Calu3 (cell line): Measurements from ENCODE around the gene RAB40C. TPM values are rescaled to one million over a fixed set of nuclear protein-coding genes. Genes with fewer than 3 reads are reported as not detected.
A peak's percentile ranks its signal among the peaks of the same experiment; 100 is the strongest.

Experiments
- BruUV-seq: library from RNA; stranded (reverse); fragments of 400-500 nt; replicated peaks from 2 replicates; lab custom pipeline; 2021; lab: Mats Ljungman, UMichigan
- CTCF ChIA-PET: fragments of 300-600 bp; sonication (Branson Sonifier 250); formaldehyde crosslinking; loops from one replicate; lab custom pipeline; 2022; ENCODE audit warnings: antibody characterized with exemption; lab: Charles Lee
- DNase-seq: peaks from one replicate; pipeline ENCODE4 v3.0.0; 2022
- H3K27ac Mint-ChIP-seq: one replicate; pipeline ENCODE4 v1.8.0; 2022; ENCODE audit warnings: mixed read lengths; ENCODE audit not compliant: unreplicated experiment
- H3K27me3 Mint-ChIP-seq: one replicate; pipeline ENCODE4 v1.8.0; 2022; ENCODE audit warnings: mixed read lengths; ENCODE audit not compliant: unreplicated experiment
- H3K36me3 Mint-ChIP-seq: one replicate; pipeline ENCODE4 v1.8.0; 2022; ENCODE audit warnings: mild to moderate bottlenecking, moderate library complexity, mixed read lengths; ENCODE audit not compliant: insufficient read depth, unreplicated experiment
- H3K4me1 Mint-ChIP-seq: one replicate; pipeline ENCODE4 v1.8.0; 2022; ENCODE audit warnings: mild to moderate bottlenecking, low read depth, mixed read lengths; ENCODE audit not compliant: unreplicated experiment
- H3K4me3 Mint-ChIP-seq: one replicate; pipeline ENCODE4 v1.8.0; 2022; ENCODE audit warnings: mild to moderate bottlenecking, low read depth, moderate library complexity, mixed read lengths; ENCODE audit not compliant: unreplicated experiment
- H3K9me3 Mint-ChIP-seq: one replicate; pipeline ENCODE4 v1.8.0; 2022; ENCODE audit warnings: low read depth, mixed read lengths; ENCODE audit not compliant: unreplicated experiment
- intact Hi-C: fragments of 100-400 bp; cut with micrococcal nuclease; formaldehyde crosslinking; loops from one replicate; pipeline ENCODE4 v1.10.0; 2022; ENCODE audit not compliant: unreplicated experiment
- total RNA-seq: library from RNA; stranded (reverse); gene quantifications from 2 replicates; pipeline ENCODE4 v1.2.3, GENCODE V29; 2022
- TF ChIP-seq, protein P1 (sequence below): fragments of 200-600 bp; IDR thresholded peaks from one replicate; pipeline ENCODE4 v1.8.0; 2022; ENCODE audit warnings: antibody characterized with exemption; ENCODE audit not compliant: unreplicated experiment

The RAB40C gene
- total RNA-seq, 1 experiment from 2014 or later: 35.6 TPM

- TF ChIP-seq, protein P1, sequence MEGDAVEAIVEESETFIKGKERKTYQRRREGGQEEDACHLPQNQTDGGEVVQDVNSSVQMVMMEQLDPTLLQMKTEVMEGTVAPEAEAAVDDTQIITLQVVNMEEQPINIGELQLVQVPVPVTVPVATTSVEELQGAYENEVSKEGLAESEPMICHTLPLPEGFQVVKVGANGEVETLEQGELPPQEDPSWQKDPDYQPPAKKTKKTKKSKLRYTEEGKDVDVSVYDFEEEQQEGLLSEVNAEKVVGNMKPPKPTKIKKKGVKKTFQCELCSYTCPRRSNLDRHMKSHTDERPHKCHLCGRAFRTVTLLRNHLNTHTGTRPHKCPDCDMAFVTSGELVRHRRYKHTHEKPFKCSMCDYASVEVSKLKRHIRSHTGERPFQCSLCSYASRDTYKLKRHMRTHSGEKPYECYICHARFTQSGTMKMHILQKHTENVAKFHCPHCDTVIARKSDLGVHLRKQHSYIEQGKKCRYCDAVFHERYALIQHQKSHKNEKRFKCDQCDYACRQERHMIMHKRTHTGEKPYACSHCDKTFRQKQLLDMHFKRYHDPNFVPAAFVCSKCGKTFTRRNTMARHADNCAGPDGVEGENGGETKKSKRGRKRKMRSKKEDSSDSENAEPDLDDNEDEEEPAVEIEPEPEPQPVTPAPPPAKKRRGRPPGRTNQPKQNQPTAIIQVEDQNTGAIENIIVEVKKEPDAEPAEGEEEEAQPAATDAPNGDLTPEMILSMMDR: no peak
- no peaks in the 10 kb centered on the region for H3K27me3 Mint-ChIP-seq
- no peak overlapping the region for H3K4me3 Mint-ChIP-seq
- intact Hi-C loops: no loop called here
- no peaks in the 10 kb centered on the region for H3K9me3 Mint-ChIP-seq
- no peak for DNase-seq
- peaks cover 68% of the 10 kb centered on the region for H3K36me3 Mint-ChIP-seq
- CTCF ChIA-PET: no interaction called here
- peaks cover under 1% of the 10 kb centered on the region for H3K4me1 Mint-ChIP-seq
- BruUV-seq: no TSS peak
- no peak overlapping the region for H3K27ac Mint-ChIP-seq
Observed at GRCh38 chr16:671353-672131, 81.7 kb downstream of the RAB40C start.

- Mint-ChIP-seq H3K36me3 (peaks cover 76% of the 10 kb centered on the region), H3K9me3 (no peaks in the 10 kb centered on the region), H3K4me3 (no peak overlapping the region), H3K27ac (no peak overlapping the region), H3K27me3 (no peaks in the 10 kb centered on the region), H3K4me1 (peaks cover 6% of the 10 kb centered on the region)
- CTCF ChIA-PET: no interaction called here
- TF ChIP-seq, protein P1: no peak
- no peak for DNase-seq
- BruUV-seq: no TSS peak
- intact Hi-C loops: no loop called here
Observed at GRCh38 chr16:672371-672770, 82.5 kb downstream of the RAB40C start.

DNA sequence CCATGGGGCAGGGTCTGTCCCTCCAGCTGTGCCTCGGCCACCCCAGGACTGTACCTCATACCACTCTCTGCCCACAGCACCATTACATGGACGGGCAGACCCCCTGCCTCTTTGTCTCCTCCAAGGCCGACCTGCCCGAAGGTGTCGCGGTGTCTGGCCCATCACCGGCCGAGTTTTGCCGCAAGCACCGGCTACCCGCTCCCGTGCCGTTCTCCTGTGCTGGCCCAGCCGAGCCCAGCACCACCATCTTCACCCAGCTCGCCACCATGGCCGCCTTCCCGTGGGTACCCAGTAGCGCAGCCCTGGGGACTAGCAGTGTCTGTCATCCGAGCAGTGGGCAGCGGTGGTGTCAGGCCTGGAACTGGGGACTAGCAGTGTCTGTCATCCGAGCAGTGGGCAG, 83.0 kb downstream of the RAB40C start:
- peaks cover 73% of the 10 kb centered on the region for H3K36me3 Mint-ChIP-seq
- TF ChIP-seq, protein P1: no peak
- H3K4me3 Mint-ChIP-seq: no peak overlapping the region
- no peaks in the 10 kb centered on the region for H3K27me3 Mint-ChIP-seq
- CTCF ChIA-PET: no interaction called here
- DNase-seq: no peak
- H3K9me3 Mint-ChIP-seq: no peaks in the 10 kb centered on the region
- no TSS peak for BruUV-seq
- intact Hi-C loops: no loop called here
- no peak overlapping the region for H3K27ac Mint-ChIP-seq
- peaks cover 6% of the 10 kb centered on the region for H3K4me1 Mint-ChIP-seq

DNA sequence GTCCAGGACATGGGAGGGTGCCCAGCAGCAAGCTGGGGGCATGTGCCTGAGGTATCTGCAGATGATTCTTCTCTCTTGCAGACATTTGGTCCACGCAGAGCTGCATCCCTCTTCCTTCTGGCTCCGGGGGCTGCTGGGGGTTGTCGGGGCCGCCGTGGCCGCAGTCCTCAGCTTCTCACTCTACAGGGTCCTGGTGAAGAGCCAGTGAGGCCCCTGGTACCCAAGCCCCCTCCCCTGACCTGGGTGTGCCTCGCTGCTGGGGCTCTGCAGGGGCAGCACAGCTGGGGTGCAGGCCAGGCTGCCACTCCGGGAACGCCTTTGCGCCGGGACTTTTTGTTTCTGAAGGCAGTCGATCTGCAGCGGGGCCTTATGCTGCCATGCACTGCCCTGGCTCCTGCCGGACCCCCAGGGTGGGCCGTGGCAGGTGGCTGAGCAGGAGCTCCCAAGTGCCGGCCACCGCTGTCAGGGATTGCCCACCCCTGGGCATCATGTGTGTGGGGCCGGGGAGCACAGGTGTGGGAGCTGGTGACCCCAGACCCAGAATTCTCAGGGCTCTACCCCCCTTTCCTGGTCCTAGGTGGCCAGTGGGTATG, 83.6 kb downstream of the RAB40C start:
- TSS peak; percentile 26 for BruUV-seq
- intact Hi-C loops: no loop called here

More for the DNA sequence above, 83.6 kb downstream of the RAB40C start:
- no peak for DNase-seq
- CTCF ChIA-PET: no interaction called here
- TF ChIP-seq, protein P1: no peak
- peaks cover 67% of the 10 kb centered on the region for H3K36me3 Mint-ChIP-seq
- H3K27me3 Mint-ChIP-seq: no peaks in the 10 kb centered on the region
- no peak overlapping the region for H3K27ac Mint-ChIP-seq
- H3K9me3 Mint-ChIP-seq: no peaks in the 10 kb centered on the region
- H3K4me3 Mint-ChIP-seq: no peak overlapping the region
- peaks cover 6% of the 10 kb centered on the region for H3K4me1 Mint-ChIP-seq
